Measurements from ENCODE around the gene CCDC171.
"Not testable (repeated sequence)": the region's sequence is repeated elsewhere in the genome, so short reads cannot be mapped to it uniquely, and the experiment has no call there.

Gene CCDC171

DNA sequence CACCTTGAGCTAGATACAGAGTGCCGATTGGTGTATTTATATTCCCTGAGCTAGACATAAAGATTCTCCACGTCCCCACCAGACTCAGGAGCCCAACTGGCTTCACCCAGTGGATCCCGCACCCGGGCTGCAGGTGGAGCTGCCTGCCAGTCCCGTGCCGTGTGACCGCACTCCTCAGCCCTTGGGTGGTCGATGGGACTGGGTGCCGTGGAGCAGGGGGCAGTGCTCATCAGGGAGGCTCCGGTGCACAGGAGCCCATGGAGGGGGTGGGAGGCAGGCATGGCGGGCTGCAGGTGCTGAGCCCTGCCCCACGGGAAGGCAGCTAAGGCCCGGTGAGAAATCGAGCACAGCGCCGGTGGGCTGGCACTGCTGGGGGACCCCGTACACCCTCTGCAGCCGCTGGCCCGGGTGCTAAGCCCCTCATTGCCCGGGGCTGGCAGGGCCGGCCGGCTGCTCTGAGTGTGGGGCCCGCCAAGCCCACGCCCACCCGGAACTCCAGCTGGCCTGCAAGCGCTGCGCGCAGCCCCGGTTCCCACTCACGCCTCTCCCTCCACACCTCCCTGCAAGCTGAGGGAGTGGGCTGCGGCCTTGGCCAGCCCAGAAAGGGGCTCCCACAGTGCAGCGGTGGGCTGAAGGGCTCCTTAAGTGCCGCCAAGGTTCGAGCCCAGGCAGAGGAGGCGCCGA, 147.2 kb downstream of the CCDC171 start:
- not testable (repeated sequence) for DNase-seq

DNA sequence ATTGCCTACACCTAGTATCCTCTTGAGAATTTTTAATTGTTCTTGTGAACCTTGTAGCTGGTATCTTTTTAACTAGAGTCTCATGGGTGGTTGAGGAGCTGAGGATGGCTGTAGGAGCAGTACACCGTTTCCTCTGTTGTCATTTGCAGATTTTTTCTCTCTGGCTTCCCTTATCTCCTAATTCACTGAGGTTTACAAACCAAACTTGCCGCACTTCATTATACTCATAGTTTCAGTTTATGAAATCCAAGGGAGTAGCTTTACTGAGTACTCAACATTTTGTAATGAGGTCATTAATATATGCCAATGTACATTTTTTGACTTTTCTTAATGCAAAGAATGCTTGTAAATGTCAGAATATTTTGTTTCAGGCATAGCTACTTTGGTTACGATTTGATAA, 154.2 kb downstream of the CCDC171 start:
- no peak for DNase-seq

DNA sequence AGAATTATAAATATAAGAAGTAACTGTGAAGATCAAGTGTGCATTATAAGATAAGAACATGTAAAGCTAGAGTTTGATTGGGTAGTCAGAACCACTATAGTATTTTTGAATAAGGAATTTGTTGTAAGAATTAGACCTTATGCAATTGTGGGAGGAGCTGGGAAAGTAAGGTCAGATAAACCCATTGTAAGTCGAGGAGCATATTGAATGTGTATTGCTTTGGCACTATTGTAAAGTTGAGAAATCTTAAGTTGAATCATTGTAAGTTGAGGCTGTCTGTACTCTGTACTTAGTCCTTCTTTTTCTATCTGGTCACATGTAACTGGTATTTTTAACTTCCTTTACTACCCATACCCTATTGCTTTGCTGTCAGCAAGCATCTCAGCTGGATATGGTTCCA, 158.7 kb downstream of the CCDC171 start:
- no peak for DNase-seq

DNA sequence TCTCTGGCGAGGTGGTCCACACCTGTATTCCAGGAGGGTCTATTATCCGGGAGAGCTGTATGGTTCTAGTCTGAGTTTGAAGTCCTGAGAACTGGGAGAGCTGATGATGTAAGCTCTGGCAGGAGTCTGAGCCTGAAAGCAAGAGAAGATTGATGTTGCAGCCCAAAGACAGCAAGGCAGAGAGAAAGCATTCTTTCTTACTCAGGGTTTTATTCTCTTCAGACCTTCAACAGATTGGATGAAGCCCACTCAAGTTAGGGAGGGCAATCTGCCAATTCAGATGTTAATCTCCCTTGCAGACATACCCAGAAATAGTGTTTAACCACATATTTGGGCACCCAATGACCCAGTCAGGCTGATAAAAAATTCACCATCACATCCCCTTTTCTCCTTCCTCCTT, 159.1 kb downstream of the CCDC171 start:
- DNase-seq: no peak

DNA sequence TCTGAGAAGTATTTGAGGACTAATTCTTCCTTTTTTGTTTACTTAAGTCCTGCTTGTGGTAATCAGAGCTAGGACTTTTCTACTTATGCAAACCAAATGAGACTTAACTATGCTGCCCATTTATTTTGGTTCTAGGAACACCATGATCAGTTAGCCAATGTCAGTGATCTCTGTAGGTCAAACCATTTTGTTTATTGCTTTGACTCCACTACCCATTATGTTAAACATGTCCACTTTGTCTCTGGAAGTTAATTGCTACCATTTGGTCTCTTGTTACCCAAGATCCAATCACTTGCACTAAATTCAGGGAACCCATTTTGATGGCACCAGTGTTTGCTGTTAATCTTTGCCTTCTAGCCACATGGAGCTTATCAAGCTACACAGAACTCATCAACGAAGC, 161.9 kb downstream of the CCDC171 start:
- no peak for DNase-seq

DNA sequence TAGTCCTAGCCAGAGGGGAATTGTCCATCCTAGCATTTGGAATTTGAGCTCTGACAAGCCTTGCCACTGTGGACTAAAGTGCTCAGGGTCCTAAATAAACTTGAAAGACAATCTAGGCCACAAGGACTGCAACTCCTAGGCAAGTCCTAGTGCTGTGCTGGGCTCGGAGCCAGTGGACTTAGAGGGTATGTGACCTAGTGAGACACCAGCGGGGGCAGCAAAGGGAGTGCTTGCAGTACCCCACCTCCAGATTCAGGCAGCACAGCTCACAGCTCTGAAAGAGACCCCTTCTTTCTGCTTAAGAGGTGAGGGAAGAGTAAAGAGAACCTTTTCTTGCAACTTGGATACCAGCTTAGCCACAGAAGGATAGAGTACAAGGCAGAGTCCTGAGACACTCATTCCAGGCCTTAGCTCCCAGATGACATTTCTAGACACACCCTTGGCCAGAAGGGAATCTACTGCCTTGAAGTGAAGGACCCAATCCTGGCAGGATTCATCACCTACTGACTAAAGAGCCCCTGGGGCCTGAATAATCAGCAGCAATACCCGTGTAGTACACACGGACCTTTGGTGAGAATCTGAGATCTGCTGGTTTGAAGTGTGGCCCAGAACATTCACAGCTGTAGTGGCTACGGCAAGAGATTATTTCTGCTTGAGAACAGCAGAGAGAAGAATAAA, 164.6 kb downstream of the CCDC171 start:
- DNase-seq: no peak

DNA sequence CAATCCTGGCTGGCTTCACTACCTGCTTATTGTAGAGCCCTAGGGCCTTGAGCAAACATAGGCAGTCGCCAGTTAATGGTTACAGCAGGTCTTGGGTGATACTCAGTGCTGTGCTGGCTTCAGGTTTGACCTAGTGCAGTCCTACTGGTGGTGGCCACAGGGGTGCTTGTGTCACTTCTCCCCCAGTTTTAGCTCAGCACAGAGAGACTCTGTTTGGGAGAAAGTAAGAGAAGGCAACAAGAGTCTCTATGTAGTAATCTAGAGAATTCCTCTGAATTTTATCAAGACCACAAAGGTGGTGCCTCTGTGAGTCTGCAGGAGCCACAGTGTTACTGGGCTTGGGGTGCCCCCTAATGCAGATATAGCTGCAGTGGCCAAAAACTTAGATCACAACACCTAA, 165.6 kb downstream of the CCDC171 start:
- no peak for DNase-seq

DNA sequence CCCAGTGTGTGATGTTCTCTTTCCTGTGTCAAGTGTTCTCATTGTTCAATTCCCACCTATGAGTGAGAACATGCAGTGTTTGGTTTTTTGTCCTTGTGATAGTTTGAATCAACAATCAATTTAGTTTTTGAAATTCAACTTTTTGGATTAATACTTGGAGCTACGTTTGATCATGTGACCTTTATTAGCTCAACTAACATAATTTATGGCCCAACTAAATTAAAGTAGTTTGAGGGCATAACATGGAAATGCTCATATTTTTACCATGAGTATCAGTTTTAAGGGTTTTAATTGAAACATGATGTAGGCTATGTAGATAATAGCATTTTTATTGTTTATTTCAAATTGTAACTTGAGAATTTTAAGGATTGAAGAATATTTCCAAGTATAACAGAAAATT, 168.0 kb downstream of the CCDC171 start:
- no peak for DNase-seq

DNA sequence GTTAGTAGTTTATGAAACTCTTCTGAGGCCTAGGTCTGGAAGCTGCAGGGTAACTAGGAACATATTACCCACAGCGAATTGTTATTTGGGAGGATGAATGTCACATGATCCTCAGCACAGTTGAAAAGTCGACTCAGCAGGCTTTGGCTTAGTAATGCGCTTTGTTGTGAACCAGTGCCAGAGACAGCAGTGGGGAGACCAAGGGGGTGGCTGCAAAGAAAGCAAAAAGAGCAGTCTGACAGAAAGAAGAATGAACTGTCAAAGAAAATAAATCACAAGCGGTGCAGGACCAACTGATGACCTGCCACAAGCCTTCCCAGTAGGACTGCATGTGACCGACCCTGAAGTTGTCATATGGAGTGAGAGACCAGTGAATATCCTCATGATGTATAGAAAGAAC, 170.0 kb downstream of the CCDC171 start:
- DNase-seq: no peak

DNA sequence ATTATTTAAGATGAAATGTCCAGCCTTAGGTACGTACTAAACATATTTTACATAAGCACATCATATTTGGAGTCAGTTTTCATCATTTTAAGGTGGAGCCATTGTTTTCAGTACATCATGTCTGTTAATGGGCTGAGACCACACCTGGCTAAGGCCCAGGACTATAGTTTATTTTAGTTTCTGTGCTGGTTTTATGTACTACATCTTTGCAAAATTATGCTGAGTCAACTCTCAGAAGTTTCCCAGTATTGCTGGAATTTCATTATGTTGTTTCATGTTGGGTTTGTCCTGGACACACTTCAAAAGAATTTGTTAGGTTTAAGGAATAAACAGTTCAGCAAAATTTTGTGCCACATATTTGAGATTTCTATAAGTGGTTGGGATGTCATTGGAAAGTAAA, 171.2 kb downstream of the CCDC171 start:
- DNase-seq: no peak

DNA sequence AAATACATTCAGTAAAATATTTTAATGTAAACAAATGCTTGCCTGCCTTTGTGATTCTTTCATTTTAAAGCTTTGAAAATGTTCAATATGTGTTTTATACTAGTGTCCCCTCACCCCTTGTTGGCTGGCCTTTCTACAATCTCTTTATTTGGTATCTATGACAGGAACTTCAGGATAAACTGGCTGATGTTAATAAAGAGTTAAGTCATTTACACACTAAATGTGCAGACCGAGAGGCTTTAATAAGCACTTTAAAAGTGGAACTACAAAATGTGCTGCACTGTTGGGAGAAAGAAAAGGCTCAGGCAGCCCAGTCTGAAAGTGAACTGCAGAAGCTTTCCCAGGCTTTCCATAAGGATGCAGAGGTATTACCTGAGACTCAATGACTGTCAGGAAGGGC, 171.8 kb downstream of the CCDC171 start:
- no peak for DNase-seq

DNA sequence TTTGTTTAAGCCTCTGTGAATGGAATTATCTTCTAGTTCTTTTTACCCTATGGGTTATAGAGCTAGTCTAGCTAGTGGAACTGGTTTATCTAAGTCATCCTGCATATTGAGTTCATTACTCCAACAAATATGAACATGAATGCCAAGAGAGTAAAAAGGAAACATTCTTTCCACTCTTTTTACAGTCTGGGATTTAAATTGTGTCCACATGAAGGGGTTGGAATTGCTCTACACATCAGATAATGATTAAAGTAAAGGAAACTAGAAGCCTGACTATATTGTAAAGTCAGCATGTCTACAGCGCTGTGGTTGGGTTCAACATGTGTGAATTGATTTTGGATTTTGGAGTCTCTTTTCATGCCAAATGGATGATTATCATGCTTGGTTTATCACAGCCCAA, 173.1 kb downstream of the CCDC171 start:
- no peak for DNase-seq

DNA sequence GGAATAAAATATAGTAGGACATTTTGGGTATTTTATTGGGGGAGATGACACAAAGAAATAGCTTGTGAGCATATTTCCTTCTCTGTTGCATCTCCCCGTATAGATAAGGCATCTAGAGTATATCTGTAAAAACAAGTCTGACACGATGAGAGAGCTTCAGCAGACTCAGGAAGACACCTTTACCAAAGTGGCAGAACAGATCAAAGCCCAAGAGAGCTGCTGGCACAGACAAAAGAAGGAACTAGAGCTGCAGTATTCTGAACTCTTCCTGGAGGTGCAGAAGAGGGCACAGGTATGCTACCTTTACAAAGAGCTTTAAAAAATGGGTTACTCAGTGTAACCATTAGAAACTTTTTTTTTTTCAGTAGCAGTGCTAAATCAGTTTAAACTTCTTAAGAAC, 176.7 kb downstream of the CCDC171 start:
- DNase-seq: no peak

DNA sequence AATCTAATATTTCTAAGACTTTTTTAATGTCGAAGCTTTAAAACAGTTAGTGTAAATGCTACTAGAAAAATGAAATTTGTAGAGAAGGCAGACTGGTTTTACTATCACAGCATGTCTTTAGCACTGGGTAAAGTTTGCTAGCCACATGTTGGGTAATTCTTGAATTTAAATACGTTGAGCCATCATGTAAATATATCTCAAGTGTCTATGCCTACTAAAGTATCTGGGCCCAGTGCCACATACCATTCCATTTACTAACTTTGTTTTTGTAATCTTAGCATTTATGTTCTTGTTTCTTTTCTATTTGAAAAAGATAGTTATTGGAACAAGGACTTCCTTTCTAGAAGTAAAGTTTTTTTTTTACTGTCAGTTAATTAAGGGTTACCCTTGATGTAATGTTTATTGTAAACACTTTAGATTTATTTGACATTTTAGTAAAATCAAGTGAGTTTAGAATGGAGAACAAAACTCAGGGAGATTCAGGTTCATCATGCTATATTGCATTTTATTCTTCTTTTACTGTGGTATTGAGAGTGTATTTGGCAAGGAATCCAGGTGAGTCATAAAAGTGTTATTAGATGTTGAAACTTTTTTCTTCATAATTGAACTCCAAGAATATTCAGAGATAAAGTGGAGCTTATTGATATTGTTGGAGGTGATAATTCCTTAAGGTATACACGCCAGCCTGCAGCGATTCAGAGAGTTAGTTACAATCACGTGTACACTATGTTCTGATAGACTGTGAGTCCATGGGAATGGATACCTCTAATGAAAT, 182.4 kb downstream of the CCDC171 start:
- no peak for DNase-seq

DNA sequence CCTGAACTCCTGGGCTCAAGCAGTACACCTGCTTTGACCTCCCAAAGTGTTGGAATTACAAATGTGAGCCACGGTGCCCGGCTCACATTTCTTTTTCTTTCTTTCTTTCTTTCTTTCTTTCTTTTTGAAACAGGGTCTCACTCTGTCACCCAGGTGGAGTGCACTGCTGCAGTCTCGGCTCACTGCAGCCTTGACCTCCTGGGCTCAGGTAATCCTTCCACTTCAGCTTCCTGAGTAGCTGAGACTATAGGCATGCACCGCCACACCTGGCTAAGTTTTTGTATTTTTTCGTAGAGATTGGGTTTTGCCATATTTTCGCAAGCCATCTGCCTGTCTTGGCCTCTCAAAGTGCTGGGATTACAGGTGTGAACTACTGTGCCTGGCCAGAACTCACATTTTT, 183.7 kb downstream of the CCDC171 start:
- DNase-seq: no peak

DNA sequence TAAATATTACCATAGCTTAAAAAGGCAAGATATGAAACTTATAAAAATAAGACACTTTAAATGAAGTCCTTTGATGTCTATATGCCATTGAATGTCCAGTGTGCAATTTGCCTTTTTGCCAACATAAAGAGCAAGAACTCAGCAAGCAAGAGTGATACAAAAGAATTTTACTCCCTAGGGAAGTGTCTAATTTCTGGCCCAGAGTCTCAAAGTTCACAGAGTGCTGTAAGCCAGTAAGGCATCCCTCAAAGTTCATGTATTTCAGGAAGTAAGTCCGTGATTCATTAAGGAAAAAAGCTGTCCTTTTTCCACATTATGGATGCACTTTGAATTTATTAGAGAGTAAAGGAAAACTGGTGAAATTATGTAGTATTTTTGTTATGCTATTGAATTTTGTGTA, 185.2 kb downstream of the CCDC171 start:
- DNase-seq: no peak

DNA sequence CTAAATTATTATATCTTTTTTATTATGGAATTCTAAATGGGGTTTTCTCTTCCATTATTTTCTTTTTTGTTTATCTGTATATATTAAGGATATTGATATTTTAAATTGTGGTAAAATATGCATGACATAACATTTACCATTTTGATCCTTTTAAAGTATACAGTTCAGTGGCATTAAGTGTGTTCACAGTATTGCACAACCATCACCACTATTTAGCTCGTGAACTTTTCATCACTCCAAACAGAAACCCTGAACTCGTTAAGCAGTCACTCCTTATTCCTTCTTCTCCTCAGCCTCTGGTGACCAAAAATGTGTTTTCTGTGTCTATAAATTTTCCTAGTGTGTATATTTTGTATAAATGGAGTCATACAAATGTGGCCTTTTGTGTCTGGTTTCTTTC, 188.2 kb downstream of the CCDC171 start:
- no peak for DNase-seq

DNA sequence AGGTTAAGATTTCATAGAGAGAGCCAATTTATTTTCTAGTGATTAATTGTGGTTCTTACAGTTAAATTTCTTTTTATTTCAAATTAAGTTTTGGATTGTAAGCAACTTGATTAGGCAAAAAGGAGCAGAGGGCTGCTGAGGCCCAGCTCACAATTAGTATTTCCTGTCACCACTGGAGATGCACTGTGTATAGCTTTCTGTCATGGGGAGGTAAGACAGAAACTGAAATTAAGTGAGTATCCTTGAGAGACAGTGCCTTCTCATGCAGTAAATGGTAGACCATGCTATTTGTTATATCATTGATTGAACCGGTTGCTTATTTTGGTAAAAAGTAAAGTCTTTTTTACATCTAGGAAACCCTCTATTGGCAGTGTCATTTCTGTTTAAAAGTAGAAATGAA, 190.7 kb downstream of the CCDC171 start:
- DNase-seq: no peak

DNA sequence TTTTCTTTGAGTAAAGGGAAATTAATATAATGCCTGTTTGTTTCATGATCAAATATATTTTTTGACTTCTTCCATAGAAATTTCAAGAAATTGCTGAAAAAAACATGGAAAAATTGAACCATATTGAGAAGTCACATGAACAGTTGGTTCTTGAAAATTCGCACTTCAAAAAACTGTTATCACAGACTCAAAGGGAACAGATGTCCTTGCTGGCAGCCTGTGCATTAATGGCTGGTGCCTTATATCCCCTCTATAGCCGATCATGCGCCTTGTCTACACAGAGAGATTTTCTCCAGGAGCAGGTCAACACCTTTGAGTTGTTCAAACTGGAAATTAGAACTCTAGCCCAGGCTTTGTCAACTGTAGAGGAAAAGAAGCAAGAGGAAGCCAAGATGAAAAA, 191.4 kb downstream of the CCDC171 start:
- no peak for DNase-seq

DNA sequence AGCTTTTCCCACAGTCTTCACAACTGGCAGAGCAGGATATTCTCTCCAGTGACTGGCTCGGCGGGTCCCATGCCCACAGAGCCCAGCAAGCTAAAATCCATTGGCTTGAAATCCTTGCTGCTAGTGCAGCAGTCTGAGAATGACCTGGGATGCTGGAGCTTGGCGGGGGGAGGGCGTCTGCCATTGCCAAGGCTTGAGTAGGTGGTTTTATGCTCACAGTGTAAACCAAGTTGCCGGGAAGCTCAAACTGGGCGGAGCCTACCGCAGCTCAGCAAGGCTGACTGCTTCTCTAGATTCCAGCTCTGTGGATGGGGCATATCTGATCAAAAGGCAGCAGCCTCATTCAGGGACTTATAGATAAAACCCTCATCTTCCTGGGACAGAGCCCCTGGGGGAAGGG, 194.1 kb downstream of the CCDC171 start:
- no peak for DNase-seq

DNA sequence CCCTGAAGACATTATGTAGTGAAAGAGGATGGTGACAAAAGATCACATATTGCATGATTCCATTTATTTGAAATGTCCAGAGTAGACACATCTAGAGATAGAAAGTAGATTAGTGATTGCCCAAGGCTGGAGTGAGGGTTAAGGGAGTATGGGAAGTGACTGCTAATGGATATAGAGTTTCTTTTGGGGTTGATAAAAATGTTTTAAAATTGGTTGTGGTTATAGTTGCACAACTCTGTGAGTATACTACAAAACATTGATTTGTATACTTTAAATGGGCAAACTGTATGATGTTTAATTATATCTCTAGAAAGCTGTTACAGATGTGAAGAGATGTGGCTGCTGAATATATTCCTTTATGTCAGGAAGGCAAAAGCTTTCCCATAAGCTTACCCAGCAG, 202.8 kb downstream of the CCDC171 start:
- no peak for DNase-seq

DNA sequence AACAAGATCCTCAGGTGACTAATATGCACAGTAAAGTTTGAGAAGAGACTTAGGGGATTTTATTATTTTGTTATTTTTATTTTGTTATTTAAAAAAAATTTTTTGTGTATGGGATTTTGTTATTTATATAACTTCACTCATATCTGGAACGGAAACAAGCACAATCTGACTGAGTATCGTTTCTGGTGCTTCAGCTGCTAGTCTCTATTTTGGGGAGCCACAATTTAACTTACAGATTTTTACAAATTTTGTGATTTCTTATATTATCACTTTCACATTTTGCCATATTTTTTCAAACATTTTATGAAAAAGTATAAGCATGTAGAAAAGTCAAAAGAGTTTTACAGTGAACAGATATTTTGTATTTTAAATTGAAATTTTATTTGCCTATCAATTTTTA, 208.7 kb downstream of the CCDC171 start:
- no peak for DNase-seq

DNA sequence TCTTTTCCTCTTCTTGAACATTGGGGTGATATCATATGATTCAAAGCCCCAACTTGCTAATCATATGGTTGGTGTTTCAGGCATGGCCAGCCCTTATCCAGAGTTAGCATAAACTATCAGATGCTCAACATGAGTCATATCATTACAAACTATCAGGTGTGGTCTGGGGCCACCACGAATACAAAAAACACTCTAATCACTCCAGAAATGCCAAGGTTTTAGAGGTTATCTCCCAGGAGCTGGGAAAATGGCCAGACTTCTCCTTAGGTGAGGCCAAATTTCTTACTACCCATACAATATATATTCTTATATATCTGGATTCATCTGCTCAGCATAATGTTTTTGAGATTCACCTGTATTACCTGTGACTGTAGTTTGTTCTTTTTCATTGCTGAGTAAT, 210.5 kb downstream of the CCDC171 start:
- DNase-seq: no peak

DNA sequence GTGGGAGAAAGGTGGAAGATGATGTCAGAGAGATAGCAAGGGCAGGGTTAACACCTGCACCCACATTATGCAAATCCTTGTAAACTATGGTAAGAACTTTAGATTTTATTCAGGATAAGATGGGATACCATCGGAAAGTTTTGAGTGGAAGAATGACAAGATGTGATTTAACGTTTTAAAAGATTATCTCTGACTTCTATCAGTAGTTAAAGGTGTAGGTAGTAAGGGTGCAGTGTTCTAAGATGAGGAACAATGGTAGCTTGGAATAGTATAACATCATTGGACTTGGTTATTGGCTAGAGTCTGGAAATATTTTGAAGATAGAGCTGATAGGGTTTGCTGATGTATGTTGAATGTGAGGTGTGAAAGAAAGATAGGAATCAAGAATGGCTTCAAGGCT, 211.3 kb downstream of the CCDC171 start:
- DNase-seq: no peak
